ENCODE measurements around the gene ARRB1.

DNA sequence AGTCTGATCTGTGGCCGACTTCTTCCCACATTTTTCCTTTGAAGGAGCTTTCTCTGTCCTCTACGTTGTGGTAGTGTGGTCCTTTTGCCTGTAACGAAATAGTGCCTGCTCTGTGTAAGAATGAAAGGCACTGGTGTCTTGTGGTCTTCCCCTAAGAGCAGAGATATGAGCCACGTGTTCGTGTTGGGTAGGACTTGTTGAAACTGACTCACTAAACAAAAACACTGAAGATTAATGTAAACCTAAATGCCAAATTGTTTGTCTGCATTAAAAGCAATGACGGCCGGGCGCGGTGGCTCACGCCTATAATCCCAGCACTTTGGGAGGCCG is 37.8 kb upstream of the ARRB1 start:
- TF ChIP-seq, protein P1, sequence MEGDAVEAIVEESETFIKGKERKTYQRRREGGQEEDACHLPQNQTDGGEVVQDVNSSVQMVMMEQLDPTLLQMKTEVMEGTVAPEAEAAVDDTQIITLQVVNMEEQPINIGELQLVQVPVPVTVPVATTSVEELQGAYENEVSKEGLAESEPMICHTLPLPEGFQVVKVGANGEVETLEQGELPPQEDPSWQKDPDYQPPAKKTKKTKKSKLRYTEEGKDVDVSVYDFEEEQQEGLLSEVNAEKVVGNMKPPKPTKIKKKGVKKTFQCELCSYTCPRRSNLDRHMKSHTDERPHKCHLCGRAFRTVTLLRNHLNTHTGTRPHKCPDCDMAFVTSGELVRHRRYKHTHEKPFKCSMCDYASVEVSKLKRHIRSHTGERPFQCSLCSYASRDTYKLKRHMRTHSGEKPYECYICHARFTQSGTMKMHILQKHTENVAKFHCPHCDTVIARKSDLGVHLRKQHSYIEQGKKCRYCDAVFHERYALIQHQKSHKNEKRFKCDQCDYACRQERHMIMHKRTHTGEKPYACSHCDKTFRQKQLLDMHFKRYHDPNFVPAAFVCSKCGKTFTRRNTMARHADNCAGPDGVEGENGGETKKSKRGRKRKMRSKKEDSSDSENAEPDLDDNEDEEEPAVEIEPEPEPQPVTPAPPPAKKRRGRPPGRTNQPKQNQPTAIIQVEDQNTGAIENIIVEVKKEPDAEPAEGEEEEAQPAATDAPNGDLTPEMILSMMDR (IDR thresholded peaks at IDR 0.05; ENCODE audit: low read length), result no peak
- no peak for TF ChIP-seq EZH2 (IDR thresholded peaks at IDR 0.05; ENCODE audit: borderline replicate concordance, low read length)

All from OCI-LY1 (cell line).